OCI-LY7 (cell line): Measurements from ENCODE around the gene DPM2. TPM values are rescaled to one million over a fixed set of nuclear protein-coding genes. Genes with fewer than 3 reads are reported as not detected.
A peak's percentile ranks its signal among the peaks of the same experiment; 100 is the strongest.

ENCODE experiments used
- BruUV-seq: library from RNA; stranded (reverse); fragments of 400-500 nt; replicated peaks from 2 replicates; lab custom pipeline; 2021; lab: Mats Ljungman, UMichigan
- CTCF ChIA-PET: fragments of 300-600 bp; sonication (Branson Sonifier 250); formaldehyde crosslinking; loops from one replicate; lab custom pipeline; 2022; ENCODE audit warnings: antibody characterized with exemption; ENCODE audit not compliant: unreplicated experiment; lab: Charles Lee
- POLR2A ChIA-PET: fragments of 300-600 bp; sonication (Branson Sonifier 250); formaldehyde crosslinking; loops from one replicate; lab custom pipeline; 2022; ENCODE audit warnings: antibody characterized with exemption; lab: Charles Lee
- DNase-seq: peaks from one replicate; pipeline ENCODE4 v3.0.0-alpha.2; 2015; ENCODE audit warnings: low spot score
- H2AFZ ChIP-seq: fragments of 200-600 bp; sonication (generic), shearing (Covaris generic); 2 replicates; pipeline ENCODE4 v1.6.1; 2014; ENCODE audit warnings: mild to moderate bottlenecking, antibody characterized with exemption, low read length, moderate library complexity
- H3K27ac ChIP-seq: fragments of 200-600 bp; sonication (generic); 2 replicates; pipeline ENCODE4 v1.5.1; 2014; ENCODE audit warnings: mixed run types, low read depth, mild to moderate bottlenecking, moderate library complexity, low read length, inconsistent platforms; ENCODE audit not compliant: poor library complexity, severe bottlenecking
- H3K36me3 ChIP-seq: fragments of 200-600 bp; sonication (generic); 2 replicates; pipeline ENCODE4 v1.6.1; 2014; ENCODE audit warnings: mild to moderate bottlenecking, antibody characterized with exemption, low read length, moderate library complexity, mixed read lengths; ENCODE audit not compliant: insufficient read depth
- H3K4me1 ChIP-seq: fragments of 200-600 bp; sonication (generic); 2 replicates; pipeline ENCODE4 v1.5.1; 2014; ENCODE audit warnings: mild to moderate bottlenecking, low read length; ENCODE audit not compliant: insufficient read depth, poor library complexity, severe bottlenecking
- H3K4me2 ChIP-seq: fragments of 200-600 bp; sonication (generic); 2 replicates; pipeline ENCODE4 v1.6.1; 2014; ENCODE audit warnings: mild to moderate bottlenecking, low read length
- H3K4me3 ChIP-seq: fragments of 200-600 bp; sonication (generic); 2 replicates; pipeline ENCODE4 v1.5.1; 2014; ENCODE audit warnings: mild to moderate bottlenecking, low read depth, low read length; ENCODE audit not compliant: poor library complexity, severe bottlenecking
- H3K79me2 ChIP-seq: fragments of 200-600 bp; sonication (generic); 2 replicates; pipeline ENCODE4 v1.6.1; 2016; ENCODE audit warnings: low read depth, mild to moderate bottlenecking, low read length, moderate library complexity, mixed read lengths; ENCODE audit not compliant: insufficient read depth
- H3K9me2 ChIP-seq: fragments of 200-600 bp; sonication (generic); 2 replicates; pipeline ENCODE4 v1.6.1; 2016; ENCODE audit warnings: mild to moderate bottlenecking, low read length, mixed read lengths; ENCODE audit not compliant: insufficient read depth
- H3K9me3 ChIP-seq: fragments of 200-600 bp; sonication (generic); 2 replicates; pipeline ENCODE4 v1.6.1; 2014; ENCODE audit warnings: mild to moderate bottlenecking, mixed run types, low read length, mixed read lengths
- H4K20me1 ChIP-seq: fragments of 200-600 bp; sonication (generic); 2 replicates; pipeline ENCODE4 v1.6.1; 2014; ENCODE audit warnings: mild to moderate bottlenecking, antibody characterized with exemption, low read length, moderate library complexity, mixed read lengths; ENCODE audit not compliant: insufficient read depth
- CTCF ChIP-seq: fragments of 200-600 bp; sonication (generic); conservative IDR thresholded peaks from 2 replicates; pipeline ENCODE4 v1.5.1; 2014; ENCODE audit warnings: mild to moderate bottlenecking, antibody characterized with exemption, low read length, moderate library complexity, mixed read lengths
- EZH2phosphoT487 ChIP-seq: fragments of 200-600 bp; sonication (generic); IDR thresholded peaks from 2 replicates; pipeline ENCODE4 v1.6.1; 2018; ENCODE audit warnings: low read depth, borderline replicate concordance, mild to moderate bottlenecking, mixed run types, antibody characterized with exemption, low read length, moderate library complexity, mixed read lengths
- intact Hi-C: fragments of 100-400 bp; cut with micrococcal nuclease; formaldehyde crosslinking; loops from one replicate; pipeline ENCODE4 v1.10.0; 2022; ENCODE audit not compliant: unreplicated experiment
- total RNA-seq, 2 experiments: library from RNA; depleted of rRNA in 1 of 2; stranded (reverse); fragments of >200 nt in 1 of 2; shearing (Covaris generic) in 1 of 2; gene quantifications; 2 replicates each; pipeline ENCODE4 v1.2.3, GENCODE V29; 2014 to 2022

The DPM2 gene
- total RNA-seq, 2 experiments from 2014 or later: 49.7 to 50.7 TPM

- Histone ChIP-seq H3K9me2 (no peaks in the 10 kb centered on the region), H3K9me3 (no peaks in the 10 kb centered on the region), H3K4me1 (peaks cover 73% of the 10 kb centered on the region), H3K27ac (peak overlapping the region; percentile 94), H3K79me2 (no peaks in the 10 kb centered on the region), H4K20me1 (no peaks in the 10 kb centered on the region), H3K4me3 (peak overlapping the region; percentile 58), H3K4me2 (peak overlapping the region; percentile 76), H2AFZ (no peak overlapping the region), H3K36me3 (peaks cover 32% of the 10 kb centered on the region)
- TF ChIP-seq EZH2phosphoT487: no peak
- no peak for TF ChIP-seq CTCF
- BruUV-seq: no TSS peak
- CTCF ChIA-PET: no interaction called here
- POLR2A ChIA-PET: interaction anchor here (2.1 to 3.7 kb wide), 3 partner anchors 10 to 23 kb away, joined by 6 to 22 read pairs (median 12); partner anchors contain the start of gene ST6GALNAC4
- peak; percentile 71 for DNase-seq
- intact Hi-C loops: loop anchor here (1.0 to 10.0 kb wide), 2 partner anchors 10 to 780 kb away; partner anchors contain the start of gene SET
These were observed 32.5 kb downstream of the DPM2 start for GRCh38 chr9:127905004-127905728.

- CTCF ChIA-PET: interaction anchor here (0.6 to 0.8 kb wide), 4 partner anchors 12 to 1919 kb away, joined by 4 to 5 read pairs (median 5); partner anchors contain the start of genes DPM2 and ST6GALNAC4
- no TSS peak for BruUV-seq
These were observed 33.1 kb downstream of the DPM2 start for GRCh38 chr9:127904561-127905003.

More at GRCh38 chr9:127904561-127905003, 33.1 kb downstream of the DPM2 start:
- Histone ChIP-seq H3K36me3 (peaks cover 26% of the 10 kb centered on the region), H3K9me3 (no peaks in the 10 kb centered on the region), H4K20me1 (no peaks in the 10 kb centered on the region), H3K4me2 (peak overlapping the region; percentile 76), H3K9me2 (no peaks in the 10 kb centered on the region), H3K4me1 (peaks cover 79% of the 10 kb centered on the region), H3K4me3 (peak overlapping the region; percentile 58), H2AFZ (no peak overlapping the region), H3K27ac (peak overlapping the region; percentile 94), H3K79me2 (no peaks in the 10 kb centered on the region)
- DNase-seq: peak; percentile 60
- intact Hi-C loops: loop anchor here (1.0 to 10.0 kb wide), 2 partner anchors 11 to 780 kb away; partner anchors contain the start of gene SET
- POLR2A ChIA-PET: interaction anchor here (2.2 to 3.7 kb wide), 2 partner anchors 11 to 22 kb away, joined by 6 to 22 read pairs; partner anchors contain the start of gene ST6GALNAC4
- TF ChIP-seq EZH2phosphoT487 (no peak), CTCF (no peak)
